ENCODE measurements around the gene CARD11.

CARD11 gene

DNA sequence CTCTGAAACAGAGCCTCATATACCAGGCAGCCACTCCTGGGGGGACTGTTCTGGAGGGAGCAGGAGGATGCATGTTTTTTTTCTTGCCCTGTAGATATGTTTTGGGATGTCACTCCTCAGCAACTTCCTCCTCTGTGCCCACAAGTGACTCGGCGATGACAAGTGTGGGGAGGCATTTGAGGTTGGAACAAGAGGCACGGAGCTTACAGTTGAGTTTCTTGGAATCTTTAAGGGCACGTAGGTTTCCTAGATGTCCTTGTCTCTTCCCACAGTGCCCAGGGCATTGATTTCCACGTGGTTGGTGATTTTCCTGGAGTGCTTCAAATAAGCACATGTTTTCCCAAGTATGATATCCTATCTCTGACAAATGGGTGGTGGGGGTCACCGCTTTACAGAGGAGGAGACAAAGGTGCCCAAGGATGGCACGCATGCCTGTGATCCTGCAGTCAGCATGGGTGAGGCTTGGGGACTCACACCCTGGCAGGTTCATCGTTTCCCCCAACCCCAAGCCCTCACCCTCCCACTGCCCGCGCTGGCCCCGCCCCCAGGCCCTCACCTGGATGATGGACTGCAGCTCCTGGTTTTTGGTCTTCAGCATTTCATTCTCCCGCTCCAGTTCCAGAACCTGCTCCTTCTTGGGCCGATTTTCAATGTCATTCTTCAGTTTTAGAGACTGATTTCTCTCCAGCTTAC is 104.3 kb downstream of the CARD11 start:
- DNase-seq (ENCODE audit: low read depth) = no peak

DNA sequence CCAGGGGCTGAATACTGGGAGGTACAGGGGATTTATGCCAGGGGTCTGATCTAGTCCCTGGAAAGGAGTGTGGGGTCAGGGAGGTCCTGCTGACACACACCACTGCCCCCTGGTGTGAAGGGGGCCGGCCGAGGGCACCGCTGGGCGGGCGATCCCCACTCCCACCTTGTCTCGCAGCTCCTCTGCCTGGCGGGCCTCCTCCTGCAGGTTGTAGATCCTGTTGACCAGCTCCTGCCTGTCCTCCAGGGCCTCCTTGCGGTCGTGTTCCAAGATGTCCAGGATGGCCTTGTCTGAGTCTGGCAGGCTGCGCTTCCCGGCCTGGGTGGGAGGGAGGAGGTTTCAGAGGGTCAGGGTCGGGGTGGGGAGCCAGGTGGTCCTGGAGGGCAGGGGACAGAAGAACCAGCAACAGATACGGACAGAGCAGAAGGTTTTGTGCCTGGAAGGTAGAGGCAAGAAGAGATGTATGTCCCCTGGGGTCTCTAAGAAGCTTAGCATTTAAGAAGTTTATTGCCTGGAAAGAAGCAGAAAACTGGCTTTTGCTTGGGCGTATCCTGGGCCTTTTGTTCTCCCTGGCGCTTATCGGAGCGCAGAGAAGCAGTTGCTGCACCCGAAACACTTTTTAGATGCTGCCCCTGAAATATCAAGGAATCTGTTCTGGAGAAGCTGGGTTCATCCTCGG is 105.0 kb downstream of the CARD11 start:
- DNase-seq (ENCODE audit: low read depth) = no peak

DNA sequence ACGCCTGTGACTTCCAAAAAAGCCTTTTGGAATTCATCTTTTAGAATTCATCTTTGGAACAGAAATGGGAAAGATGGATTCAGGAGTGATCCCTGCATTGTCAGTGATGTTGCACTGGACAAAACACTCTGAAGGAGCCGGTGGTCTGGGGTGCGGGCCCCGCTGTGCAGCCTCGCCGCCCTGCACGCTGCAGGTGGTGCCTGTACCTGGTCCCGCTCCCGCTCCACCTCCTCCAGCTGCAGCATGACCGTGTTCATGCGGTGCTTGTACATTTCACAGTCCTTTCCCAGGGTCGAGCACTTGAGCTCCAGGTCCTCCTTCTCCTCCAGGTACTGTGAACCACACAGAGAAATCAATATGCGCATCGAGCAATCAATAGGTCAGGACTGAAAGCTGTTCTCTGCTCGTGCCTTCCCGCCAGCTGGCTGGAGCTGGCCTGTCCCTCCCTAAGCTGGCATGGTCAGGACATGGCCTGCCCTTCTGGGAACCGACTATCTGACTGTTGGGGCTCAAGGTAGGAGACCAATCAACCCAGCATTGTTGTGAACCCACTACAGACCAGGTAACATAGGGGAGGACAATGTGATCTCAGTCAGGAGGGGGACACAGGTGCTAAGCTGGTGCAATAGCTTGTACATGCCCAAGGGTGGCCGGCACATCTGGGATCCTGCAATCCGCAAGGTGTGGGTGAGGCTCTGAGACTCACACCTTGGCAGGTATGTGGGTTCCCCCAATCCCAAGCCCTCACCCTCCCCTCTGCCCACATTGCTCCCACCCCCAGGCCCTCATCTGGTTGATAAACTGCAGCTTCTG is 105.8 kb downstream of the CARD11 start:
- no peak for DNase-seq (ENCODE audit: low read depth)

DNA sequence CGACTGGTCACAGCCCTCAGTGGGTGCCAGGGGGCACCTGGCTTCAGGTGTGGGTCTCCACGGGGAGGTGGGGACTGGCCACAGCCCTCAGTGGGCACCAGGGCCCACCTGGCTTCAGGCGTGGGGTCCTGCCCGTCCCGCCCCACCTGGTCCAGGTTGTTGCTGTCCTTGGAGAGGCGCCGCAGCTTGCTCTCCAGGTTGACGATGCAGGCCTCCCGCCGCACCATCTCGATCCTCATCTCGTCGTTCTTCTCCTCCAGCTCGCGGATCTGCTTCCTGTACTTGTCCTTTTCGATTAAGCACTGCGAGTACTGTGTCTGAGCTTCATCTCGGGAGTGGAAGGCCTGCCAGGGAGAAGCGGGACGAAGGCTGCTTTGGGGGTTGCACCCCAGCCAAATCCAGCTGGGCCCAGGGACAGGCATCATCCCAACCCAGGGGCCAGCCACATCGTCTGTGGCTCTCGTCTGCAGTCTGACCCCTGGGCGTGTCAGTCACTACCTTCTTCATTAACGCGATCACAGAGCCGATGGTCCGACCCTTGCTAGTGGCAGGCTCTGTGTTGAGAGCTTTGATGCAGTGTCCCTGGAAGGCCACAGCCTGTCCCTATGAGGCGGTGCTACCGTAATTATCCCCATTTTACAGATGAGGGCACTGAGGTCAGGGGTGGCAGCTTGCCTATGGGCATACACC is 106.6 kb downstream of the CARD11 start:
- no peak for DNase-seq (ENCODE audit: low read depth)

DNA sequence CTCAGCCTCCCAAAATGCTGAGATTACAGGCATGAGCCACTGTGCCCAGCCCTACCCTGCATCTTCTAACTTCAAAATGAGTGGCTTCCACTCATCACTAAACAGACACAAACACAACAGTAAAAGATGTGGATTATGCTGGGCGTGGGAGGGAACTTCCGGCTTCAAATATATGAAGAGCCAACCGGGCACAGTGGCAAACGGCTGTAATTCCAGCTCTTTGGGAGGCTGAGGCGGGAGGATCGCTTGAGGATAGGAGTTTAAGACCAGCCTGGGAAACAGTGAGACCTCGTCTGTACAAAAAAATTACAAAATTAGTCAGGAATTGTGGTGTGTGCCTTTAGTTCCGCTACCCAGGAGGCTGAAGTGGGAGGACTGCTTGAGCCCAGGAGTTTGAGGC is 107.4 kb downstream of the CARD11 start:
- DNase-seq (ENCODE audit: low read depth) = no peak

DNA sequence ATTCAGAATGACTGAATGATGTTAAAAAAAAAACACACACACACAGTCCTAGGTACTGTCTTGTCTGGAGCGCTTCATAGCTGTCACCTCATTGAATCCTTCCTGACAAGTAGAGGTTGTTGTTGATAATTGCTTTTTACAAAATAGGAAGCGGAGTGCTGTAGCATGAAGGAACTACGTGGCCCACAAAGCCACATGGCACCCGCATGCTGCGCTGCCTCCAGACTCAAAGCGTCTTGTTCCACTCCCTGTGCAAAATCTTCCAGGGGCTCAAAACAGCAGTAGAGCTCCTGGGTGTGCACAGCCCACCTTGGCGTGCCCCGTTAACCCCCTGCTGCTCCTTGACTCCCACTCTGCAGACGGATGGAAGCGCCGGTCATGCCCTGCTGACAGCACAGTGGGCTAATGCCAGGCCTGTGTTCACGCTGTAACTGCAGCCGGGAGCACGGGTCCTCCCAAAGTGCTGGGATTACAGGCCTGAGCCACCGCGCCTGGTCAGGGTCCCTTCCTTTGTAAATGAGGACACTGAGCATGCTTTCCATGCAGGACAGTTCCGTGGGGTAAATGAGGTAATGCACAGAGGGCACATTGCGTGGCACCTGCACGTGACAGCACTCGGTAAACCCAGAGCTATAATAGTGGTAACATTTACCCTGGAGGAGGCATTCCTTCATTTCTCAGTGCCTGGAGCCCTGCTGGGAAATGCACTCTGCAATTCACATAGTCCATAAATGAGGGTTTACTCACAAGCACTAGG is 108.5 kb downstream of the CARD11 start:
- DNase-seq (ENCODE audit: low read depth) = no peak

DNA sequence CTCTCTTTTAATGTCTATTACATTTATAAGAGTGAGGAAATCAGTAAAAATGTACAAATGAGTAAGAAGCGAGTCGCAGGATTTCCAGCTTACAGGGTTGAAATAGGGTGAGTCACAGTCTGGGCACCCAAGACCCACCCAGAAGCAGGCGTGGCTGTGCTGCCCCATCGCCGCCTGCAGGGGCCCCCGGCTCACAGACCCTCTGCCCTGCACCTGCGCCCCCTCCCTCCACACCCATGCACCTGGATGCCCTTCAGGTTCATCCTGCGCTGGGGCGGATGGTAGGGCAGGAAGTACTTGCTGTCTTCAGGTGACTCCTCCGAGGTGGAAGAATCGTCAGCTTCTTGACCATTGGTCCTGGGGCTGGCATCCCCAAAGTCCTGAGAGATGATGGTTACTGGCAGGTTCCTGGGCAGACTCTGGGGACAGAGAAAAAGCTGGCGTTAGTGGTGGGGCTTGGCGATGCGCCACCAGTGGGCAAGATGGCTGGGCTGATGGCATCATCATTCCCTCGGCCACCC is 109.4 kb downstream of the CARD11 start:
- DNase-seq (ENCODE audit: low read depth) = no peak

DNA sequence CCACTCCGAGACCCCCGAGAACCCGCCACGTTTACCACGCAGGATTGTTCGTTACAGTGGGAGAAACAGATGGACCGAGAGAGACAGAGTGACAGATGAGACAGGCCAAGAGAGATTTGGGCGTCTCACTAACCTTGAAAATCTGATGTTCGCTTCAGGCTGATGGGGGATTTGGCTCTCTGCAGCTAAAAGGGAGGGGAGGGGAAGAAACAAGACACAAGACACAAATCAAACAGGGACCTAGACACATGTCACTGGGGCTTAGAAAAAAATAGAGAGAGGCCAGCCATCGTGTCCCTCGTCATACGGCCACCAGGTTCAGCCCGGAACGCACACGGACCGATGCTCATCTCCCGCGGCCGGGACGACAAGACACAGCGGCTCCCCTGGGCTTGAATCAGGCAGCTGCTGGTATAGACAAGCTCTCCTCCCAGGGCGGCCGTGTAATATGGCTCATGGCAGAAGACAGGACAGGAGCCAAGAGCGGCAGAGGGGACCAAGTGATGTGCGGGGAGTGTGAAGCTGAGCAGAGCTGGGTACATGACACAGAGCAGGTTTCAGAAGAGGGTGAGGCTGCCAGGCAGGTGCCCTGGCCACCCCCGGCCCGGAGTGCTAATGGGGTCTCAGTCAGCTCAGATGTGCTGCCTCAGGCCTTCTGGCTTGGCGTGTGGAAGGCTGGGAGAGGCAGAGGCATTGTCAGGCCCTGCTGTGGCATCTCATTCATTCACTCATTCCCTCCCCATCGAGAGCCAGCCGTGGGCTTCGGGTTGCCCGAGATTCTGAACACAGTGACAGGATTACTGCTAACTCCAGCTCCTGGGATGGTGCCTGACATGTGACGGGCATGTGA is 111.0 kb downstream of the CARD11 start:
- no peak for DNase-seq (ENCODE audit: low read depth)

DNA sequence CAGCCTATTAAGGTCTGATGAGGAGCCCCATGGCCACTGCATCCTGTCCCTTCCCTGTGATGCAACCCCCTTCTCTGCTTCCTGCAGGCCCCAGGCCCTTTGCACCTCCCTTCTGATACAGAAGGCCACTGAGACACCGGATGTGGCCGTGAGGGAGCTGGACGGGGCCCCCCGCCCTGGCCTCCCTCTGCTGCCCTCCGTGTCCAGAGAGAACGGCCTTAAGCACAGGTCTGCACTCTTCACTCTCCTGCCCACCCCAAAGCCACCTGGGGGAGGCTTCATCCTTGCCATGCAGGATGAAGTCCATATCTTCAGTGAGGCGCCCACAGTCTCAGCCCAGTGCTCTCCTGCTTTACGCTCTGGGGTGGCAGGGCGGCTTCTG is 112.6 kb downstream of the CARD11 start:
- no peak for DNase-seq (ENCODE audit: low read depth)

DNA sequence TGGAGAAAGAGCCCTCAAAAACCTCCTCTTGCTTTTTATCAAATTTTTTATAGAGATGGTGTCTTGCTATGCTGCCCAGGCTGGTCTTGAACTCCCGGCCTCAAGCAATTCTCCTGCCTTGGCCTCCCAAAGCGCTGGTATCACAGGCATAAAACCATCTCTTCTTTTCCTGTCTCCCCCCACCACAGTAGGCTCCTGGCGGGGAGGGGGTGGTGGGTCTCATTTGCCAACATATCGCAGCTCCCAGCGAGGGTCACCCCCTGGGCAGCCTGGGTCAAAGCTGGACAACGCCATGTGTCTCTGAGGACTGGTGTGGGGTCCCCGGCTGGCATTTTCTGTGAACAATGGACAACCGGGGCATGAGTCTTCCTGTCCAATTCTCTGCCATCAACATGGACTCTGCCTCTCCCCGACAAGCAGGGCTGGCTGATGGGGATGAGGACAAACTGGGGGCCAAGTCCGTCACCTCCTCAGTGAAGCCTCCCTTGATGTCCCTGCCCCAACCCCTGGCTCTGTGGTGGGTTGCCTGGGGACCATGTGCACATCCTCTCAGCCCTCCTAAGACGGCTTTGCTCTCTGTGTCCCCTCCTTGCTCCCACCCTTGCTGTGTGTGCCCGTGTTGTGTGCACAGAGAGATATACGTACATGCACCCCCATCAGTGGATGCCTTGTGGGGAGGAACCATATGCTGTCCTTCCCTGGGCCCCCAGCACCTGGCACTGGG is 113.2 kb downstream of the CARD11 start:
- no peak for DNase-seq (ENCODE audit: low read depth)

DNA sequence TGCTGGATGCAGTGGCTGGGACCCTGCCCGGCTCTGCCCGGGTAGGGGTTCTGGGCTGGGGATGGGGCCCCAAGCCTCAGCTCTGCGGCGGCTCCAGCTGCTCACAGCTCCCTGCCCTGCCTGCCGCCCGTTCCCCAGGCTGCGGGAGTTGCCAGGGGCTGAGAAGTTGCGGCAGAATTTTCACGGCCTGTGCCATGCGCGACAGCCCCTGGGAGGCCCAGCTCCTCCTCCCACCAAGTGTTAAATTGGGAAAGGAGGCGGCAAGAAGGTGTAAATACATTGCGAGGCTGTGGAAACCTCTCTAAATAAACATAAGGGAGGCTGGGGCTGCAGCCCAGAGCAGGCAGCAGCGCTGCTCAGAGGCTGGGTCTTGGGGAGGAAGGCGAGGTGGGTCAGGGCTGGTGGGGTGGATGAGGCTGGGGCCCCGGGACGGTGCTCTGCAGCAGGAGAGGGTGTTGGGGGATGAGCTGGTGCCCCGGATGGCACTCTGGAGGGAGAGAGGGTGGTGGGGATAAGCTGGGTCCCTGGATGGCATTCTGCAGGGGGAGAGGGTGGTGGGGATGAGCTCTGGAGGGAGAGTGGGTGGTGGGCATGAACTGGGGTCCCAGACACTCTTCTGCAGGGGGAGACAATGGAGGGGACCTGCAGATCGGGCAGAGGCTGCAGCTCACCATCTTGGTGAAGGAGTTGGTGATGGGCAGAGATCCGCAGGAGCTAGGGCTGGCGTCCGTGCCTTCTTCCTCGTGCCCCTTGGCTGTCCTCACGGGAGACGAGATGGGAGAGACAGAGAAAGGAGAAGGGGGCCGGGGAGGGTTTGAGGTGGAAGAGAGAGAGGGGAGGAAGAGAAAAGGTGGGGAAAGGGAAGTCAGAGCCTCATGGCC is 114.1 kb downstream of the CARD11 start:
- DNase-seq (ENCODE audit: low read depth) = no peak

DNA sequence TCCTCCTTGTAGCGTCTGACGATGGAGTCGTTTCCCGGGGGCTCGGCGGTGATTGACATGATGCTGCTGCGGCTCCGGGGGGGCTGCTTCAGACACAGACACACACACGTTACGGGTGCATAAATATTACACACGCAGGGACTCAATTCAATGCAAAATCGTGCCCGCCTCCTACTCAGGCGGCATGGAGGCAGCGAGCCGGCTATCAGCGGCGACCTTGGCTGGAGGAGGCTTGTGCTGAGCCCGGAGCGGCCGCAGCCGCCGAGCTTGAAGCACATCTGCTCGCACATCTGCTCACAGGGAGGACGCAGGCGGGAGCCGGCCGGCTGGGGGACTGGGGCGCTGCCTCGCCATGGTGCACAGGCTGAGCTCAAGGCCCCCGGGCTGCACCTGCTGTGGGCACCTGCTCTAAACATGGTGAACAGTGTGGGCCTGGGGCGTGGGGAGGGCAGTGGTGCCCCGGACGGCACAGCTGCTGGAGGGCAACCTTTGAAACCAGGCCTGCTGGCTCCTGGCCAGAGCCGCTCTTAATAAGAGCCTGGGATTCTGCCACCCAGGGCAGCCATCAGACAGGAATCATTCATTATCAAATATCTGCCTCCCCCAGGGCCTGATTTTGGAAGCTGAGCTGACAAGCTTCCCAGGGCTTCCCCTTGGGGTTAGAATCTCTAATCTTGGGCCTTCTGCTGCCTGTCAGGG is 114.9 kb downstream of the CARD11 start:
- DNase-seq (ENCODE audit: low read depth) = no peak

DNA sequence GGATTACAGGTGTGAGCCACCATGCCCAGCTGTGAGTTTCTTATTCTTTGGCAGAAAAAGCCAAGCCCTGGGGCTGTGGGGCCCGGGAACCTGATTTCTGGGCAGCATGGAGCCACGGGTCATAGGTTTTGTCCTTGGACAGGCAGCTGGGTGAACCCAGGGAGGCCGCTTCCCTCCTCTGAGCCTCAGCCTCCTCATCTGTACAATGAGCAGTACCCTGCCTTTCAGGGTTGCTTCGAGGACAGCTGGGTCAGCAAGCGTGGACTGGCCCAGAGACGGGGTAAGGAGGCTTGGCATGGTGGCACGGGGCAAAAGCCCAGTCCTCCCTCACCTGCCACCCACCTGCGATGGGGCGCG is 115.4 kb downstream of the CARD11 start:
- no peak for DNase-seq (ENCODE audit: low read depth)

DNA sequence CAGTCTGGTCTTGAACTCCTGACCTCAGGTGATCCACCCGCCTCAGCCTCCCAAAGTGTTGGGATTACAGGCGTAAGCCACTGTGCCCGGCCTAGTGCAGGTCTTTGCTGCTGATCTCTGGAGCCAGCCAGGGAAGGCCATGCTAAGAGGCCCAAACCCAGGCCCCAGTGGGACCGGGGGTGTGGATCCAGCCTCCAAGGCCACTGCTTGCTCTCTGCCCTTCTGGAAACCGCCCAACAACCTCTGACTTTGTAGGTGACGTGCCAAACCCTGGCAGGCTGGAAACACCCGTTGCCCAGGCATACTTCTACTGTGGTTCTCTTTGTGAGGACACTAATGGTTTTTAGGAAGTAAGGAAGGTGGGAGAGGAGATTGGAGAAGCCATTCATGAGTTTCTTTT is 116.1 kb downstream of the CARD11 start:
- DNase-seq (ENCODE audit: low read depth) = no peak

DNA sequence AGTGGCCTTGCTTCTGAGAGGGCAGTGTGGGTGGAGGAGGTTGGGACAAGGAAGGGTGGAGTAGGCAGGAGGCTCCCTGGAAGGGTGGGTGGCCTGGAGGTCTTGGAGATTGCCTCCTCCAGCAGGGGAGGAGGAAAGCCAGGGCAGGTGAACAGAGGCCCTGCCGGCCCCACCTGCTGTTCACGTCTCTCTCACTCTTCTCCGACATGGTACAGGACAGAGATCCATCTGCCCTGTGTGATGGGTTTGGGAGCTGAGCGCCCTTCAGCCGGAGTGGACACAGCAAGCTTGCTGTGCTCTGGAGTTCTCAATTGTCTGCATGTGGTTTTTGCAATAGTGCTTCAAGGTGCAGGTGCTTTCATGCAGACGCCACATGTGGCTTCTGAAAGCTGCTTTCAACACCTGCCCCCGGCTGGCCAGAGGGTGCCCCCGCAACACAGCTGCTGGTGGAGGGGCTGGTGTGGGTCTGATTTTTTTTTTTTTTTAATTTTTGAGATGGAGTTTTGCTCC is 116.7 kb downstream of the CARD11 start:
- no peak for DNase-seq (ENCODE audit: low read depth)

DNA sequence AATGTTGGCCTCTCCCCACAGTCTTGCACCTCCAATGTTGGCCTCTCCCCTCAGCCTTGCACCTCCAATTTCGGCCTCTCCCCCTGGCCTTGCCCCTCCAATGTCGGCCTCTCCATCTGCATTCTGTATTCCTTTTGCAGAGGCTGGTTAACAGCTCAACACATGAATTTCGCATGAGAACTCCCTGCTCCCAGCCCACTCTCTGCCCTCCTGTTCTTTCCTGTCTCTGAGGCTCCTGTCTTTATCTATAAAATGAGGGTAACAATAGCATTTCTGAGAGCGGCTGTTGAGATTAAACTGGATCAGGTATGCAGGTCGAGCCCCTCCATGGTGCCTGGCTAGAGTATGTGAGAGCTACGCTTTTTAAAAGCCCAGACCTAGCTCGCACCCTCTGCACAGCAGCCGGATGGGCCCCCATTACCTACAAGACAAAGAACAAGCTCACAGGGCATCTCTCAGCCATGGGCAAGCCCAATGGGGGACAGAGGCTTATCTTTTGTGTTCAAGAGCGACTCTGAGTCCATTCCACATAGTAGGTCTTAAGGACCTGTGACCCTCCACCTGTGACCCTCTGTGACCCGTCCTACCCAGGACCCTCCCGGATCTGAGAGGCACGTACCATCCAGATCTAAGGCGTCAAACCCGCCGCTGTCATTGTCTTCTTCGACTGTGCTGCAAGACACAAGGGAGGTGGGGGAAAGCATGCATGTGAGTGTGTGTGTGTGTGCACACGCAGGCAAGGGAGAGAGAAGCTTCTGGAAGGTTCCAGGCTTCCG is 117.4 kb downstream of the CARD11 start:
- DNase-seq (ENCODE audit: low read depth) = no peak
